GDM1 (cell line): ENCODE data around the gene OCRL.

ENCODE experiments used
- DNase-seq: peaks from one replicate; lab custom pipeline; 2025; lab: John Stamatoyannopoulos, UW

OCRL gene

GRCh38 chrX:129634541-129634940 is 94.5 kb downstream of the OCRL start:
- DNase-seq: no peak

- DNase-seq: no peak
Observed at GRCh38 chrX:129636175-129636681, 96.2 kb downstream of the OCRL start.

GRCh38 chrX:129637217-129638109 is 97.4 kb downstream of the OCRL start:
- peak; percentile 63 for DNase-seq

- DNase-seq: no peak
Observed at GRCh38 chrX:129638917-129639316, 98.9 kb downstream of the OCRL start.

GRCh38 chrX:129640737-129641136 is 100.7 kb downstream of the OCRL start:
- no peak for DNase-seq

GRCh38 chrX:129641469-129641868 is 101.4 kb downstream of the OCRL start:
- no peak for DNase-seq

- no peak for DNase-seq
Observed at GRCh38 chrX:129641941-129642340, 101.9 kb downstream of the OCRL start.
